Breast epithelium (tissue), 4 donors: ENCODE data around the gene METTL21C. TPM values are rescaled to one million over a fixed set of nuclear protein-coding genes. Genes with fewer than 3 reads are reported as not detected.

ENCODE experiments used
- DNase-seq, 2 donors: peaks; one replicate each; pipeline ENCODE4 v3.0.0-alpha.2; 2019; ENCODE audit warnings: low spot score in 2 of 2
- H3K27ac ChIP-seq, 2 donors: fragments of 200-600 bp; sonication (generic) in 1 of 2; one replicate each; pipeline ENCODE4 v1.5.1; 2016 to 2019; ENCODE audit warnings: mild to moderate bottlenecking in 1 of 2
- H3K27me3 ChIP-seq, 2 donors: fragments of 200-600 bp; sonication (generic) in 1 of 2; one replicate each; pipeline versions ENCODE4 v1.5.1 to v1.6.0; 2017 to 2019; ENCODE audit warnings: control low read depth in 1 of 2, mild to moderate bottlenecking in 1 of 2
- H3K36me3 ChIP-seq: fragments of 200-600 bp; one replicate; pipeline ENCODE4 v1.5.1; 2019
- H3K4me1 ChIP-seq, 2 donors: fragments of 200-600 bp; sonication (generic); one replicate each; pipeline ENCODE4 v1.5.1; 2016 to 2019; ENCODE audit warnings: control low read depth in 1 of 2
- H3K4me3 ChIP-seq, 3 donors: fragments of 200-600 bp; sonication (generic); 1 replicate in 2 of 3; 2 replicates in 1 of 3; pipeline ENCODE4 v1.5.1; 2016 to 2019; ENCODE audit warnings: mild to moderate bottlenecking in 3 of 3, moderate library complexity in 2 of 3
- H3K9me3 ChIP-seq, 2 donors: fragments of 200-600 bp; sonication (generic) in 1 of 2; one replicate each; pipeline ENCODE4 v1.5.1; 2016 to 2019; ENCODE audit warnings: control low read depth in 1 of 2
- POLR2A ChIP-seq: fragments of 450-650 bp; IDR thresholded peaks from one replicate; pipeline ENCODE4 v1.6.1; 2016; ENCODE audit warnings: antibody characterized with exemption, mild to moderate bottlenecking, moderate library complexity
- POLR2AphosphoS5 ChIP-seq, 3 donors: sonication (generic); formaldehyde crosslinking; IDR thresholded peaks; one replicate each; pipeline ENCODE4 v1.6.1; 2017; ENCODE audit warnings: antibody characterized with exemption in 3 of 3
- intact Hi-C: fragments of 100-400 bp; cut with DNase I; formaldehyde crosslinking; loops from one replicate; pipeline ENCODE4 v1.15.1; 2023; ENCODE audit warnings: low total_unique reads
- total RNA-seq, 3 donors: library from RNA; depleted of rRNA; stranded (reverse); fragments of >200 nt; gene quantifications; one replicate each; pipeline ENCODE4 v1.1.0, GENCODE V29; 2016
- TF ChIP-seq, protein P1 (sequence below), 3 donors: fragments of 450-650 bp; IDR thresholded peaks; one replicate each; pipeline ENCODE4 v1.5.1; 2016 to 2017; ENCODE audit warnings: antibody characterized with exemption in 3 of 3, mild to moderate bottlenecking in 3 of 3, moderate library complexity in 3 of 3

The METTL21C gene
- total RNA-seq, 3 donors from 2014 or later, result not detected

DNA sequence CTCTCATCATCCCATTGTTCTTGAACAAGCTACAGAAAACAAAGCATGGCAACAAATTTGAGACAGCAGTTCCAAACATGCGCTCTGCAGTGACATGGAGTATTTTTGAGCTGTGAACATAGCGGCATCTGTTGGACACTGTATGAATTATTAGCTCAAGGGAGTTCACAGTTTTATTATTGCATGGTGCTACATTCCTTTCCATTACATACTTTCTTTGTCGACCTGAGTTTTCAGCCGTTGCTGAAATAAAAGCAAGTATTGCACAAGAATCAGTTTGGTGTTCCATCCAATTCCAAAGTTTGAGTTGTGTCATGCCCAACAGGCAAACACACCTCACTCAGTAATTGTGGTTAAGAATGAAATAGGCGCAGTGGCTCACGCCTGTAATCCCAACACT, 30.1 kb upstream of the METTL21C start:
- Histone ChIP-seq H3K36me3 (no peaks in the 10 kb centered on the region), H3K9me3 (no peaks in the 10 kb centered on the region), H3K27me3 (no peaks in the 10 kb centered on the region), H3K4me1 (no peaks in the 10 kb centered on the region), H3K4me3 (no peak overlapping the region), H3K27ac (no peak overlapping the region)
- TF ChIP-seq, protein P1, sequence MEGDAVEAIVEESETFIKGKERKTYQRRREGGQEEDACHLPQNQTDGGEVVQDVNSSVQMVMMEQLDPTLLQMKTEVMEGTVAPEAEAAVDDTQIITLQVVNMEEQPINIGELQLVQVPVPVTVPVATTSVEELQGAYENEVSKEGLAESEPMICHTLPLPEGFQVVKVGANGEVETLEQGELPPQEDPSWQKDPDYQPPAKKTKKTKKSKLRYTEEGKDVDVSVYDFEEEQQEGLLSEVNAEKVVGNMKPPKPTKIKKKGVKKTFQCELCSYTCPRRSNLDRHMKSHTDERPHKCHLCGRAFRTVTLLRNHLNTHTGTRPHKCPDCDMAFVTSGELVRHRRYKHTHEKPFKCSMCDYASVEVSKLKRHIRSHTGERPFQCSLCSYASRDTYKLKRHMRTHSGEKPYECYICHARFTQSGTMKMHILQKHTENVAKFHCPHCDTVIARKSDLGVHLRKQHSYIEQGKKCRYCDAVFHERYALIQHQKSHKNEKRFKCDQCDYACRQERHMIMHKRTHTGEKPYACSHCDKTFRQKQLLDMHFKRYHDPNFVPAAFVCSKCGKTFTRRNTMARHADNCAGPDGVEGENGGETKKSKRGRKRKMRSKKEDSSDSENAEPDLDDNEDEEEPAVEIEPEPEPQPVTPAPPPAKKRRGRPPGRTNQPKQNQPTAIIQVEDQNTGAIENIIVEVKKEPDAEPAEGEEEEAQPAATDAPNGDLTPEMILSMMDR (IDR thresholded peaks at IDR 0.05), result peak; percentile 17 to 24 (median 20)
- no peak for TF ChIP-seq POLR2AphosphoS5 (IDR thresholded peaks at IDR 0.05)
- DNase-seq, result no peak
- intact Hi-C loops, result no loop called here

DNA sequence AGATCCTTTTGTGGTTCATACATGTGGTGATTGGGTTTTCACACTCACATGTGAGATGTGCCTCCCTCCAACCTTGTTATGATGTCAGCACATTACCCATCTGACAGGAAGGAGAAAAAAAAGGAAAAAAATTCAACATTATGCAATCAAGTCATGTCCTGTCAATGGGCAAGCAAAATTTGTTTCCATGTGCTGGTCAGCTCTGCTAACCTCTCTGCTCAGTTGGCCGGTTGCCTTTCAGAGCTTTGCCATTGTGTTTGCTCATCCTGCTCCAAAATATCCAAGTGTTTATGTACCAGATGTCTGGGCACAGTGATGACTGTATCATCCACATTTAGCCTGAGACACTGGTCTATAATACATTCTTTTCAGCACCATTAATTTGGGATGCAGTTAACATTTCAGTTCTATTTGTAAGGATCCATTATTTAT, 27.0 kb upstream of the METTL21C start:
- no peaks in the 10 kb centered on the region for H3K36me3 ChIP-seq
- intact Hi-C loops, result no loop called here

DNA sequence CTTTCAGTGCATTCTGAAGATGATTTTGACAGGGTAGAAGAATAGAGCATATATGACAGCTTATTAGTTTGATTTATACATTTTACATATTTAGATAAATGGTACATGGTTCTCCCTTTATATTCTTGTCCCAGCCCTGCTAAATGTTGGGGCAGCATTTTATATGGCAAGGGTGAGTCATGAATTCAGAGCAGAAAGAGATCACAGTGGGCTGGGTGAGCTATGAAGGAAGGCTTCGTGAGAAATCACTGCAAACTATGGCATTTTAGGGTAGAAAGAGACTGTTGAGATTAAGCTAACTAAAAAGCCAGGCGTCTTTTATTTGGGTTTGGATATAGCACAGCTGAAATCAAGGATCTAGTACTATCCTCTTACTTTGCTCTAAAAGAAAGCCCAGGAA, 23.9 kb upstream of the METTL21C start:
- Histone ChIP-seq H3K9me3 (no peaks in the 10 kb centered on the region), H3K36me3 (no peaks in the 10 kb centered on the region), H3K27ac (no peak overlapping the region), H3K27me3 (no peaks in the 10 kb centered on the region), H3K4me1 (no peaks in the 10 kb centered on the region), H3K4me3 (no peak overlapping the region)
- DNase-seq, result no peak
- TF ChIP-seq POLR2AphosphoS5 (IDR thresholded peaks at IDR 0.05) (no peak), POLR2A (no peak)
- TF ChIP-seq, protein P1 (IDR thresholded peaks at IDR 0.05), result no peak
- intact Hi-C loops, result no loop called here

More for the DNA sequence above, 27.0 kb upstream of the METTL21C start:
- H3K27me3 ChIP-seq, result no peaks in the 10 kb centered on the region
- no peak overlapping the region for H3K4me3 ChIP-seq
- TF ChIP-seq POLR2A, result no peak
- TF ChIP-seq POLR2AphosphoS5 (IDR thresholded peaks at IDR 0.05), result no peak
- TF ChIP-seq, protein P1 (IDR thresholded peaks at IDR 0.05), result no peak
- no peak overlapping the region for H3K27ac ChIP-seq
- H3K4me1 ChIP-seq, result no peaks in the 10 kb centered on the region
- DNase-seq, result no peak
- no peaks in the 10 kb centered on the region for H3K9me3 ChIP-seq

DNA sequence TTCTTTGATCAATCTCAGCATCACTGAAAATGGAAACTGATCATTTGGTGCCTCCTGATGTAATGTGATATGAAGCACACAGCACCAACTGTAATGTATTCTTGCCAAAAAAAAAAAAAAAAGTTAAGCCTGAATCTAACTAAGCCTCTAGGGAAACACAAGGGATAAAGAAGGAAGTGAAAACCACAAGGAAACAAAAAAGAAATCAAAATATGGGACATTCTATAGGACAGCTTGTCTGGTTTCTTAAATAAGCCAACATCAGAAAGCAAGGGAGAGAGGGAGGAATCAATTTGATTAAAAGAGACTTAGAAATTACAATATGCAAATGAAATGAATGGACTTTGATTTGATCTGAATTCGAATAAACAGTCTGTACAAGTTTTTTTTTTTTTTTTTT, 20.6 kb upstream of the METTL21C start:
- DNase-seq, result no peak
- no peaks in the 10 kb centered on the region for H3K27me3 ChIP-seq
- TF ChIP-seq POLR2AphosphoS5 (IDR thresholded peaks at IDR 0.05), result no peak
- no peak for TF ChIP-seq POLR2A
- TF ChIP-seq, protein P1 (IDR thresholded peaks at IDR 0.05), result no peak
- H3K4me1 ChIP-seq, result no peaks in the 10 kb centered on the region
- H3K27ac ChIP-seq, result no peak overlapping the region
- no peak overlapping the region for H3K4me3 ChIP-seq
- intact Hi-C loops, result no loop called here
- no peaks in the 10 kb centered on the region for H3K9me3 ChIP-seq
- no peaks in the 10 kb centered on the region for H3K36me3 ChIP-seq

DNA sequence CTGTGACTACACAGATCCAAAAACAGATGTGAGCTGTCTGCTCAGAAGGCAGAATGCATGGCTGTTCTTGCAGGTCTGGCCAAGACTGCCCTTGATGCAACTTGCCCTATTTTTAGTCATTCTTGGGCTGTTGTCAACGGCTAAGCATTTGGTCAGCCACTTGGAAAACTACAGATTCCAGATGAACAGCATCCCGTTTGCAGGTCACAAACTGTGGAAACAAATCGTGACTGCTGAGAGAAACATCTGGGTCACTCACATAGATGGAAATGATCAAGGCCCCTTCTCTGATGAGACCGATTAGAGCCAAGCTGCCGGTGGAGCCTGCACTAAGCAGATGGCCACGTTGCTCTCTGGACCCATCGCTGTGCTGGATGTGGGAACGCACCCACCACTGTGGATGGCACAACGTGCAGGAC, 15.4 kb upstream of the METTL21C start:
- no peak overlapping the region for H3K4me3 ChIP-seq
- H3K4me1 ChIP-seq, result no peaks in the 10 kb centered on the region
- no peaks in the 10 kb centered on the region for H3K27me3 ChIP-seq
- H3K27ac ChIP-seq, result no peak overlapping the region
- no peaks in the 10 kb centered on the region for H3K9me3 ChIP-seq
- H3K36me3 ChIP-seq, result no peaks in the 10 kb centered on the region
- intact Hi-C loops, result no loop called here
- TF ChIP-seq POLR2AphosphoS5 (IDR thresholded peaks at IDR 0.05), result no peak
- TF ChIP-seq POLR2A, result no peak
- TF ChIP-seq, protein P1 (IDR thresholded peaks at IDR 0.05), result no peak
- DNase-seq, result no peak
